Urinary bladder (tissue), 4 donors: ENCODE data around the gene FLOT1. TPM values are rescaled to one million over a fixed set of nuclear protein-coding genes. Genes with fewer than 3 reads are reported as not detected.
A peak's percentile ranks its signal among the peaks of the same experiment; 100 is the strongest.
"Not testable (repeated sequence)": the region's sequence is repeated elsewhere in the genome, so short reads cannot be mapped to it uniquely, and the experiment has no call there.

Experiments used
- DNase-seq: peaks from one replicate; pipeline ENCODE4 v3.0.0-alpha.2; 2015; ENCODE audit errors: extremely low spot score
- H3K27ac ChIP-seq: one replicate; pipeline ENCODE4 v1.5.1; 2013; ENCODE audit warnings: low read depth, mild to moderate bottlenecking, moderate library complexity
- H3K36me3 ChIP-seq: one replicate; pipeline ENCODE4 v1.6.1; 2013; ENCODE audit warnings: mild to moderate bottlenecking, moderate library complexity; ENCODE audit not compliant: insufficient read depth
- H3K4me1 ChIP-seq: one replicate; pipeline ENCODE4 v1.6.1; 2013; ENCODE audit warnings: mild to moderate bottlenecking, moderate library complexity; ENCODE audit not compliant: insufficient read depth
- H3K4me3 ChIP-seq: one replicate; pipeline ENCODE4 v1.5.1; 2013; ENCODE audit warnings: low read depth, low read length
- WGBS: extraction: QIAGEN DNeasy Blood & Tissue Kit; methylation state at CpG from one replicate; pipeline ENCODE4 v1.1.7; 2013; 5-methylcytosine and 5-hydroxymethylcytosine counted together
- polyA plus RNA-seq: library from polyadenylated mRNA; stranded (reverse); fragments of 200-250 nt; gene quantifications from one replicate; pipeline ENCODE4 v1.2.3, GENCODE V29; 2013
- total RNA-seq: library from RNA; depleted of rRNA; stranded (reverse); fragments of >200 nt; gene quantifications from one replicate; pipeline ENCODE4 v1.2.3, GENCODE V29; 2014
- donor health status: healthy with polysubstance abuse.
- donor health status: healthy.

The FLOT1 gene
- total and polyA plus RNA-seq, 2 donors = 40.0 to 298 TPM

DNA sequence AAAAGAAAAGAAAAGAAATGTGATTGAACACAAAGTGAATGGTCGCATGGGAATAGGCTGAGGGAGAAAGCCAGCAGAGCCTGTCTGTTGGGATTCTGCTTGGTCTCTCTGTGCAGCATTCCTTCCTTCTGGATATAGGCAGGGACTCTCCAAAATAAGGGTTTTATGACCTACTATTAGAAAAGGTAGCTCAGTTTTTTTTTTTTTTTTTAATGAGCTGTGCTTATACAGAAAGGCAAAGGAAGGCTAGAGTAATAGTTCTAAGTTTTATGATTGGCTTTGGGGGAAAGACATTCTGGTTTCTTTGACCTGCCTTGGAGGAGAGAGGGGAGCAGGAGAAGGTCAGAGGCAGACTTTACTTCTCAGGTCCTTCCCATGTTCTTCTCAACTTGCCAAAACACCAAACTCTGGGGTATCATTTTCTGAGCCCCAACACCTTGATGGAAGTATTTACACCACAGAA, 20.7 kb upstream of the FLOT1 start:
- no peak for DNase-seq
- no peaks in the 10 kb centered on the region for H3K4me1 ChIP-seq
- H3K4me3 ChIP-seq = no peak overlapping the region
- H3K27ac ChIP-seq = no peak overlapping the region
- H3K36me3 ChIP-seq = no peaks in the 10 kb centered on the region
- WGBS = 93% methylated on average over 1 of the region's 1 CpG

DNA sequence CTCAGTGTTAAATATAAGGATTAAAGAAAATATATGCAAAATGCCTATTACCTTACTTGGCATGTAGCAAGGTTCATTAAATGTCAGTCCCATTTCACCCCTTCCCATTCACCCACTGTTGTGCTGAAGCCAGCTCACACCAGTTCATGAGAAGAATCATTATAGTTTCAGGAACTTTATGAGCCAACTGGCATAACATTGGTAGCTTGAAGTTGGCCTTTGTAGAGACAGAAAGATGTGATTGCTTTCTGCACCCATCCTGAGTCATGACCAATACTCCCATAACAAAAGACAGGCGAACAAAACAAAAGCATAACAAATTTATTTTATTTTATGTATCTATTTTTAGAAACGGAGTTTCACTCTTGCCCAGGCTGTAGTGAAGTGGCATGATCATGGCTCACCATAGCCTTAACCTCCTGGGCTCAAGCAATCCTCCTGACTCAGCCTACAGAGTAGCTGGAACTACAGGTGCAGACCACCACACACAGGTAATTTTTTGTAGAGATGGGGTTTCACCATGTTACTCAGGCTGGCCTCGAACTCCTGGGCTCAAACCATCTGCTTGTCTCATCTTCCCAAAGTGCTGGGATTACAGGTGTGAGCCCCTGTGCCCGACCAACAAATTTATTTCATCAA, 19.4 kb upstream of the FLOT1 start:
- Histone ChIP-seq H3K27ac (no peak overlapping the region), H3K36me3 (no peaks in the 10 kb centered on the region), H3K4me3 (no peak overlapping the region), H3K4me1 (no peaks in the 10 kb centered on the region)
- WGBS = 94% methylated on average over 4 of the region's 4 CpGs
- DNase-seq = no peak

DNA sequence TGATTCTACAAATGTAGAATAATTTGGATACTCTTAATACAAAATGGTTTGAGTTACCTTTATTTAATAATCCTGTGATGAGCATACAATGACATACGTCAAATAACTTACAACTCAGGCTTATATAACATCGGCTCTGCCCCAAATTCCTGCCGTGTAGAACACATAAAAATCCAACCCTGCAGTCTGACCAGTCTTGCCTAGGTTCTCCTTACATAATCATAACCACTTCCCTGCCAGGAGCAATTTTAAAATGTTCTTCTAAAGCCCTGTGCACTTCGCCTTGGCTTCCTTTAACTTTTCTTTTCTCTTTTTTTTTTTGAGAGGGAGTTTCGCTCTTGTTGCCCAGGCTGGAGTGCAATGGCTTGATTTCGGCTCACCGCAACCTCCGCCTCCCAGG, 18.1 kb upstream of the FLOT1 start:
- WGBS = 77% methylated on average over 8 of the region's 8 CpGs
- DNase-seq = no peak
- H3K36me3 ChIP-seq = no peaks in the 10 kb centered on the region
- no peak overlapping the region for H3K4me3 ChIP-seq
- H3K27ac ChIP-seq = no peak overlapping the region
- H3K4me1 ChIP-seq = no peaks in the 10 kb centered on the region

DNA sequence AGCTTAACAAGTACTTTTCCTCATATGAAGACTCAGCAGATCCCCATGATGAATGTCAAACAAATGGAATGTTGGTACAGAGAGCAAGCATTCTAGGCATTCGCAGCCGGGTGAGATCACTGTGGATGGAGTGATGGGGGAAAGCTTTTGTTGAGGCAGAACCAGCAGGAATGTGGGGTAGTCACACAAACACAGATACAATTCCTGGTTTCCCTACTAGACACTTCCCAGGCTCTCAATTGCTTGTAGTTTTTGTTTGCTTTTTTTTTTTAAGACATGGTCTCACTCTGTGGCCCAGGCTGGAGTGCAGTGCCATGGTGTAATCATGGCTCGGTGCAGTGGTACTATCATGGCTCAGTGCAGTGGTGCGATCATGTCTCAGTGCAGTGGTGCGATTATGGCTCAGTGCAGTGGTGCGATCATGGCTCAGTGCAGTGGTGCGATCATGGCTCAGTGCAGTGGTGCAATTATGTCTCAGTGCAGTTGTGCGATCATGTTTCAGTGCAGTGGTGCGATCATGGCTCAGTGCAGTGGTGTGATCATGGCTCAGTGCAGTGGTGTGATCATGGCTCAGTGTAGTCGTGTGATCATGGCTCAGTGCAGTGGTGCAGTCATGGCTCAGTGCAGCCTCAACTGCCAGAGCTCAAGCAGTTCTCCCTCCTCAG, 17.2 kb upstream of the FLOT1 start:
- no peak for DNase-seq
- Histone ChIP-seq H3K27ac (no peak overlapping the region), H3K4me3 (no peak overlapping the region), H3K36me3 (no peaks in the 10 kb centered on the region), H3K4me1 (no peaks in the 10 kb centered on the region)
- WGBS = 86% methylated on average over 10 of the region's 10 CpGs

DNA sequence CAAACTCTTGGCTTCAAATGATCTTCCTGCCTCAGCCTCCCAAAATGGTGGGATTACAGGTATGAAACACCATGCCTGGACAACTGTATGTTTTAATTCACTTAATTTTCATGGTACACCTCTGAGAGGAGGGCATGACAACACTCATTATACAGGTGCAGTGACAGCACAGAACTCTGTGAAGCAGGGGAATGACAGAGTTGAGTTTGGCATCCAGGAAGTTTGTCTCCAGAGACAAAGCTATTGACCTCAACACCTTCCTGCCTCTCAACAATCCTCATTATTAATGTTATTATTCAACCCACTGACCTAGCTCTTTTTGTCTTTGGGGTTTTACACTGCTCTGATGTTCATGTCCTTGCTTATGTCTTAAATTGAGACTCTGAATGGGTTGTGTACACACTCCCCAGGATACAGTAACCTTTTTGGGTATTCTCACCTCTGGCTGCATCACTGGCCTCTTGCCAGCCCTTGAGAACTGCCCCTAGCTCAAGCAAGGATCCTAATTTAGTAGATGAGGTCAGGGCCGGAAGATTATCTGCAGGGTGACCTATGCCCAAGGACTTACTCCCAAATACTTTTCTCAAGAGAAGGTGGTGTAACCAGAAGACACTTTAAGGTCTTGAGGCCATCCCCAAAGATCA, 14.9 kb upstream of the FLOT1 start:
- WGBS = 87% methylated on average over 1 of the region's 1 CpG
- H3K4me3 ChIP-seq = no peak overlapping the region
- H3K27ac ChIP-seq = no peak overlapping the region
- H3K36me3 ChIP-seq = no peaks in the 10 kb centered on the region
- H3K4me1 ChIP-seq = no peaks in the 10 kb centered on the region
- DNase-seq = no peak

DNA sequence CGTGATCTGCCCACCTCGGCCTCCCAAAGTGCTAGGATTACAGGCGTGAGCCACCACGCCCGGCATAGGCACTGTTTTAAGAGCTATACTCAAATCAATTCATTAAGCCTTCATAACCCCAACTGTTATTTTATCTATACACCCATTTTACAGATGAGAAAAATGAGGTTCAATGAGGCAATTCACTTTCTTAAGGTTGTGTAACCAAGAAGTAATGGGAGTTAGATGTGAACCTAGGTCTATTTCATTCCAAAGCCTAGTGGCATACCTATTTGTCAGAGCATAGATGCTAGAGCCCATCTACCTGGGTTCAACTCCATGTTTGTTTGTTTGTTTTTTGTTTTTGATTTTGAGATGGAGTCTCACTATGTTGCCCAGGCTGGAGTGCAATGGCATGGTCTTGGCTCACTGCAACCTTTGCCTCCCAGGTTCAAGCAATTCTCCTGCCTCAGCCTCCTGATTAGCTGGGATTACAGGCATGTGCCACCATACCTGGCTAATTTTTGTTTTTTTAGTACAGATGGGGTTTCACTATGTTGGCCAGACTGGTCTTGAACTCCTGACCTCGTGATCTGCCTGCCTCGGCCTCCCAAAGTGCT, 14.0 kb upstream of the FLOT1 start:
- not testable (repeated sequence) for DNase-seq
- WGBS = 93% methylated on average over 7 of the region's 7 CpGs

DNA sequence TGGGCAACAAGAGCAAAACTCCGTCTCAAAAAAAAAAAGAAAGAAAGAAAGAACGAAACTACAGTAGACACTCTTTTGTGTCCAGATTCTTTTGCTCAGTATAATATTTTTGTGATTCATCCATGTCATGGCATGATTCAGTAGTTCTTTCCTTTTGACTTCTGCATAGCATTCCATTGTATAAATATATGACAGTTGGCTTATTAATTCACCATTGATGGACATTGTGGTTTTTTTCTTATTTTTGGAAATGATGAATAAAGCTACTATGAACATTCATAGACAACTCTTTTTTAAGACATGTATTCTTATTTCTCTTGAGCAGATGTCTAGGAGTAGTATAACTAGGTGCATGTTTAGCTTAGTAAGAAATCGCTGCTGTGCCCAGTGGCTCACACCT, 12.1 kb upstream of the FLOT1 start:
- Histone ChIP-seq H3K36me3 (no peaks in the 10 kb centered on the region), H3K4me3 (no peak overlapping the region), H3K27ac (no peak overlapping the region), H3K4me1 (no peaks in the 10 kb centered on the region)
- no peak for DNase-seq
- WGBS = 95% methylated on average over 3 of the region's 3 CpGs

More for the DNA sequence above, 14.0 kb upstream of the FLOT1 start:
- H3K27ac ChIP-seq, H3K4me3 ChIP-seq, H3K4me1 ChIP-seq, H3K36me3 ChIP-seq: not testable (repeated sequence)

DNA sequence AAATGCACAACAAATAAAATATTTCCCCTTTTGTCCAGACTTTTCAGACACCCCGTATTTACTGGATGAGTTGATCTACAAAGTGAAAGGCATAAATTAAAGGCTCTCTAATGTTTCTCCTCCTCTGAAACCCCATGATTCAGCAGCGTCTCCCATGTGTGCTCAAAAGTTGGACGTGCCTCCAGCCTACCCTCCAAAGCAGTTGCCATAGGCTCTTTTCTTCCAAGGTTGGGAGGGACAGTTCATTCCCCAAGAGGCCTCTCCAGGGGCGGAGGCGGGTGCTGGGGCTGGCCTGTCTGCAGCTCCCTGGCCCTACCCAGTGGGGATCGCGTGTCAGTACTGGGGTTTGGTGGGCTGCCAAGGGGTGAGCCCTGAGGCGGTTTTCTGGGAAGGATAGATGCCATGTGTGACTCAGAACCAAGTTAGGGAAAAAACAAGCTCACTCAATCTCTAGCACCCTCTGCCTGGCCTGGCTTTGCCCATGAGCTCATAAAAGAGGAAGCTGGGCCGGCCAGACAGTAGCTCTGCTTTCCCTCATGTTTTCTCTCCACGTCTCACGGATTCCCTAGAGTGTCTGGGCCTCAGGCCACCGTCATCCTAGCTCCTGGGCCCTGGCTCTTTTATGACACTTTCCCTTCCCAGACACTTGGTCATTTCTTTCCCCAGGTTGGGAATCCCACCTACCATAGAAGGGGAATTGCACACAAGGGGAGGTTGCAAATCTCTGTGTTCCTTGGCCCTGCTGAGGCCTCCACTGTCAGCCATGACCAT, 9.9 kb upstream of the FLOT1 start:
- peak; percentile 39 for DNase-seq
- 16% methylated on average over 12 of the region's 12 CpGs for WGBS
- no peaks in the 10 kb centered on the region for H3K4me1 ChIP-seq
- no peak overlapping the region for H3K4me3 ChIP-seq
- H3K36me3 ChIP-seq = no peaks in the 10 kb centered on the region
- peak overlapping the region; percentile 86 for H3K27ac ChIP-seq

DNA sequence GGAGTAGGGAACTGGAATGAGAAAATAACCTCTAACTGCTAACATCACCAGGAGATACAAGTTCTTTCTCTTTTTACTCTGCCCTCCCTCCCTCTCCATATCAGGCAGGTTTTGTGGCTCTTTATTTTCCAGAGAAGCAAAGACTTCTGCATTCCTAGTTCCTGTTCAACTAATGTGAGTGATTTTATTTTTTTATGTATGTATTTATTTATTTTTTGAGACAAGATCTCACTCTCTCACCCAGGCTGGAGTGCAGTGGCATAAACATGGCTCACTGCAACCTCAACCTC, 7.8 kb upstream of the FLOT1 start:
- Histone ChIP-seq H3K4me3 (no peak overlapping the region), H3K36me3 (no peaks in the 10 kb centered on the region), H3K4me1 (no peaks in the 10 kb centered on the region), H3K27ac (no peak overlapping the region)
- no peak for DNase-seq

DNA sequence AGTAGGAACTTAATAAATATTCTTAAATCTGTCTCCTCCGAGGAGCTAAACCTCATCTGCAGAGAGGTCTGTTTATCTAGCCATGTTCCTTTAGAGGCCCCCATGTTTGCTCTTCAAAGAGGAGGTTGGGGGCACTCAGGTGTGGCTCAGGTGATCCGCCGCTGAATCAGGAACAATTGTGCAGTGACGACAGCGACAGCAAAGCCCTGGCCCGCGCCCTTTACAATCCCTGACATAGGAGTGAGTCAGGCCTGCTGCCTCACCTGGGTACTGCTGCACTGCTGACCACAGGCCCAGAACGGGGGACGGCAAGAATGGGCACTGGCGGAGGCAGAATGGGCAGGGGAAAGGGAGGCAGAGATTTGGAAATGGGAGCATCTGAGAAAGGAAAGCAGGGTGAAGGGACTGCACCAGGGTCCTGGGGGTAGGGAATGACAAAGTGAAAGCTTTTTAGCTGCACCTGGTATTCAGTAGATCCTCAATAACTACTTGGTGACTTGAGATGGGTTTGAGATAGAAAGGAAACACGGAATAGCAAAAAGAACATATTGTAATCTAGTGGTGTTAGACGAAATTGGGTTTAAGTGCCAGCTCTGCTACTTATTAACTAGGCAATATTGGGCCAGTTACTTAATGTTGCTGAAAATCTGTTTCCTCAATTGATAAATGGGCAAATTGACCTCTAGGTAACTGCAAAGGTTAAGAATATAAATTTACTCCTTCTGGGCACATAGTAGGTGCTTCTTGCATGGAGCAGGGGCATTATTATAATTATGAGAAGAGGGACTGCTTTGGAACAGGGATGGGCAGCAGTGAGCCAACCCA, 7.3 kb upstream of the FLOT1 start:
- peak overlapping the region; percentile 34 for H3K27ac ChIP-seq
- no peak for DNase-seq
- no peaks in the 10 kb centered on the region for H3K36me3 ChIP-seq
- WGBS = 83% methylated on average over 12 of the region's 12 CpGs
- H3K4me3 ChIP-seq = no peak overlapping the region
- H3K4me1 ChIP-seq = no peaks in the 10 kb centered on the region

DNA sequence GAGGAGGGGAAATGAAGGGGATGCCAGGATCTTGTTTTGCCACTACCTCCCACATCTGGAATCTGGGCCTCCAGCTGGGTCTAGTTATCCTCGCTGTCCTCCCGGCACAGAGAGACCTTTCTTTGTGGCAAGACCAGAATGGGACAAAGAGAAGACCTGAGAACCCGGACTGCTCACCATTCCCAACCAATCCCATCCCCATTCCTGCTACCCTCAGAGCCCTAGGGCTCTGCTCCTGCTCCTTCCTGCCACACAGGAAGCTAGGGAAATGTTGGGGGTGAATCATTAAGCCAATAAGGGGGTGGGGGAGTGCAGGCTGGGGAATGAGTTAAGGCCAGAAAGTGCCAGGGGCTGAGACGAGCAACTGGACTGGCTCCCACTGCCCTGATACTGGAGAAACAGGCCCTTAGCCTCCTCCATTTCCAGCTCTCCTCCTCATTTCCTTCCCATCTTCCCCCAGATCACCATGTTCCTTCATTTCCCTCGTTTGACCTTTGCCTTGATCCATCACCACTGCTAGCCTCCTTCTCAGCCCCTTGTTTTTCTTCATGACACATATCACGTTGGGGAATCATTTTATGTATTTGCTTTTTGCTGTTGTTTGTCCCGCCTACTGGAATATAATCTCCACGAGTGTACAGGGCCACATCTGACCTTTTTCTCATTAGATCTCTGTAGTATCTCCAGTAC, 6.5 kb upstream of the FLOT1 start:
- Histone ChIP-seq H3K4me1 (no peaks in the 10 kb centered on the region), H3K36me3 (no peaks in the 10 kb centered on the region), H3K4me3 (no peak overlapping the region), H3K27ac (no peak overlapping the region)
- 65% methylated on average over 8 of the region's 8 CpGs for WGBS
- no peak for DNase-seq

DNA sequence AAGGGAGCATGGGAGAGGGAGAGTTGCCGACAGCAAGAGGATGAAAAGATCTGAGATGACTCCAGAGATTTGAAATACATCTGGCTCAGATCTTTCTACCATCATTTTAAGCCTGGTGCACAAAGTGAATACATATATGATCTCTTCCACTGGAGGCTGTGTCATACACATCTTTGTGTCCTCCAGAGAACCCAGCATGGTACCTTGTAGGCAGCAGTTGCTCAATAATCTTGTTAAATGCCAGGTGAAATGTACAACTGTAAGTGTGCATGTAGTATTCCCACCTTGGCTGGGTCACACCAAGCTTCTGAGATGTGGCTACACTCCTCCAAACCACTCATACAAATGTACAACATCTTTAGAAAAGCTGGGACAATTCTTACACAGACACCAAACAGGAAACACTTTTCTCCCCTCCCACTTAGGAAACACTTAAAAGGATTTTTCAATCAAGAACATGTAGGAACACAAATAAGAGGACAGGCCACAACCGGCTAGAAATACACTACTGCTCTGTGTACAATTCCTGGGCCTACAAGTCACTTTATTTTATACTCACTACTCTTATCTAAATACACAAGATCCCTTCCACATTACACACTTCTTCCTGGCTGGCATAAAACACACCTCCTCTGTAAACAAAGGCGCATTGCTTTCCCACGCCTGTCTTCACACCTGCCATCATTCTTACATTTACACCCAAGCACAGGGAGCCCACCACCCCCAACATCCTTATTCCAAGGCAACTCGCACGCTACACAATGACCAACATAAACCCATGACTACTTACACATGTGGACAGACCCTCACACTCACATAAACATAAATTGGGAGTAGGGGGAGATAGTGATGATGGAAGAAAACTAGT, 5.6 kb upstream of the FLOT1 start:
- WGBS = 69% methylated on average over 6 of the region's 6 CpGs
- Histone ChIP-seq H3K4me1 (no peaks in the 10 kb centered on the region), H3K27ac (peak overlapping the region; percentile 14), H3K36me3 (no peaks in the 10 kb centered on the region), H3K4me3 (no peak overlapping the region)
- no peak for DNase-seq
